ENCODE measurements around the gene UBE2V1.

DNA sequence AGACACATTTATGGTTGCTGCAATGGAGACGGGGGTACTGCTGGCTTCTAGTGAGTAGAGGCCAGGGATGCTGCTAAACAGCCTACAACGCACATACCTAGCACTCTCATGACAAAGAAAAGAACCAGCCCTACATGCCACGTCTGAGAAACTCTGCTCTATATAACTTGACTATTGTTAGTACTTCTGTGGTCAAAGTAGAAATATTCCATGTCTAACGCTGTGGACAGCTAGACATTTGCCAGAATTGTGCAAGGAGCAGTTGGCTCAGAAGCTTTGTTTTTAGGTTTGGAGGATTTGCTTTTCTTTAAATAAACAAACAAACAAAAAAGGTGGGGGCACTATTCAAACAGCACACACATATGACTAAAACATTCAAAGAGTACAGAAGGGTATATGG lies 20.5 kb downstream of the UBE2V1 start:
- TF ChIP-seq, protein P1, sequence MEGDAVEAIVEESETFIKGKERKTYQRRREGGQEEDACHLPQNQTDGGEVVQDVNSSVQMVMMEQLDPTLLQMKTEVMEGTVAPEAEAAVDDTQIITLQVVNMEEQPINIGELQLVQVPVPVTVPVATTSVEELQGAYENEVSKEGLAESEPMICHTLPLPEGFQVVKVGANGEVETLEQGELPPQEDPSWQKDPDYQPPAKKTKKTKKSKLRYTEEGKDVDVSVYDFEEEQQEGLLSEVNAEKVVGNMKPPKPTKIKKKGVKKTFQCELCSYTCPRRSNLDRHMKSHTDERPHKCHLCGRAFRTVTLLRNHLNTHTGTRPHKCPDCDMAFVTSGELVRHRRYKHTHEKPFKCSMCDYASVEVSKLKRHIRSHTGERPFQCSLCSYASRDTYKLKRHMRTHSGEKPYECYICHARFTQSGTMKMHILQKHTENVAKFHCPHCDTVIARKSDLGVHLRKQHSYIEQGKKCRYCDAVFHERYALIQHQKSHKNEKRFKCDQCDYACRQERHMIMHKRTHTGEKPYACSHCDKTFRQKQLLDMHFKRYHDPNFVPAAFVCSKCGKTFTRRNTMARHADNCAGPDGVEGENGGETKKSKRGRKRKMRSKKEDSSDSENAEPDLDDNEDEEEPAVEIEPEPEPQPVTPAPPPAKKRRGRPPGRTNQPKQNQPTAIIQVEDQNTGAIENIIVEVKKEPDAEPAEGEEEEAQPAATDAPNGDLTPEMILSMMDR (IDR thresholded peaks at IDR 0.05; ENCODE audit: low read depth, low read length) = no peak
- TF ChIP-seq EZH2phosphoT487 (IDR thresholded peaks at IDR 0.05; ENCODE audit: low read depth) = no peak
